ENCODE results near the gene RNF126.

RNF126 gene

GRCh38 chr19:641702-642101 is 21.3 kb downstream of the RNF126 start:
- no peak for DNase-seq (ENCODE audit: low read depth)
- no peak for TF ChIP-seq CTCF (IDR thresholded peaks at IDR 0.05; ENCODE audit: low read length, missing control alignments)
- no peak overlapping the region for H3K4me3 ChIP-seq (replicated peaks; ENCODE audit: low read depth, low read length)

- no peak overlapping the region for H3K4me3 ChIP-seq (replicated peaks; ENCODE audit: low read depth, low read length)
- DNase-seq (ENCODE audit: low read depth), result no peak
- TF ChIP-seq CTCF (IDR thresholded peaks at IDR 0.05; ENCODE audit: low read length, missing control alignments), result no peak
These were observed 22.3 kb downstream of the RNF126 start for GRCh38 chr19:640606-641189.

- H3K4me3 ChIP-seq (replicated peaks; ENCODE audit: low read depth, low read length), result peak overlapping the region; percentile 28
- TF ChIP-seq CTCF (IDR thresholded peaks at IDR 0.05; ENCODE audit: low read length, missing control alignments), result no peak
- no peak for DNase-seq (ENCODE audit: low read depth)
These were observed 22.9 kb downstream of the RNF126 start for GRCh38 chr19:640161-640558.

GRCh38 chr19:639253-640160 is 23.5 kb downstream of the RNF126 start, which contains the start of gene FGF22:
Gene FGF22 (plus strand): TSS chr19:639879. CDS start chr19:639926, 47 bp downstream.
- H3K4me3 ChIP-seq (replicated peaks; ENCODE audit: low read depth, low read length), result peak within 1 kb of the TSS; percentile 47
- TF ChIP-seq CTCF (IDR thresholded peaks at IDR 0.05; ENCODE audit: low read length, missing control alignments), result no peak
- DNase-seq (ENCODE audit: low read depth), result peak; percentile 81

- no peak overlapping the region for H3K4me3 ChIP-seq (replicated peaks; ENCODE audit: low read depth, low read length)
- no peak for DNase-seq (ENCODE audit: low read depth)
- TF ChIP-seq CTCF (IDR thresholded peaks at IDR 0.05; ENCODE audit: low read length, missing control alignments), result no peak
These were observed 24.1 kb downstream of the RNF126 start for GRCh38 chr19:638906-639252.

DNA sequence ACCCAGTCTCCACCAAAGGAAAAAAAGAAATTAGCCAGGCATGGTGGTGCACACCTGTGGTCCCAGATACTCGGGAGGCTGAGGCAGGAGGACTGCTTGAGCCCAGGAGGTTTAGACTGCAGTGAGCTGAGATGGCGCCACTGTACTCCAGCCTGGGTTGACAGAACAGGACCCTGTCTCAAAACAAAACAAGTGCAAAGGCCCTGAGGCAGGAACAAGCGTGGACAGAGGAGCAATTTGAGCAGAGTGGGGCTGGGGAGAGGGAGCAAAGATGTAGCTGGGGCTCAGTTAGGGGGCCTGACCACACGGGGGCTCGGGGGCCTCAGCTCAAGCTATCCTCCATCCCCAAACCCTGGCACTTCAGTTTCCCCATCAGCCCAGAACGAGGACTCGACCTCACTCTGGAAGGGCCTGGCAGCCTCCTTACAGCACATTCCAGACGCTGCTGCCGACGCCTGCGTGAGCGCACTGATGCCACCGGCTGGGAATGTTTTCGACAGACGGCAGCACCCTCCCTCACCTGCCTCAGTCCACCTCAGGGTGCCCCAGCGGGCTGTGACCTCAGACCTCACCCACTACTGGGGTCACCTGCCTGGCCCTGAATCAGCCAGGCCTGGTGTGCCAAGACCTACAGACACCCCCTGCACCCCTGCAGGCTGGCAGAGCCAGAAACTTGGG is 27.9 kb downstream of the RNF126 start:
- H3K4me3 ChIP-seq (replicated peaks; ENCODE audit: low read depth, low read length), result no peak overlapping the region
- DNase-seq (ENCODE audit: low read depth), result no peak
- no peak for TF ChIP-seq CTCF (IDR thresholded peaks at IDR 0.05; ENCODE audit: low read length, missing control alignments)

All from fibroblast of pulmonary artery (primary cell).